WERI-Rb-1 (cell line): ENCODE data around the gene ASB11.

Experiments
- DNase-seq: peaks from one replicate; pipeline ENCODE4 v3.0.0-alpha.2; 2020
- H3K27ac ChIP-seq: fragments of 250-450 bp; sonication (Bioruptor Pico); 2 replicates; pipeline ENCODE4 v1.5.1; 2020; ENCODE audit warnings: mild to moderate bottlenecking, moderate library complexity
- H3K27me3 ChIP-seq: fragments of 250-450 bp; sonication (Bioruptor Pico); 2 replicates; pipeline ENCODE4 v1.5.1; 2021; ENCODE audit warnings: mild to moderate bottlenecking, low read depth, moderate library complexity; ENCODE audit not compliant: insufficient read depth, severe bottlenecking
- H3K36me3 ChIP-seq: fragments of 250-450 bp; sonication (Bioruptor Pico); 2 replicates; pipeline ENCODE4 v1.5.1; 2020; ENCODE audit warnings: mild to moderate bottlenecking, moderate library complexity
- H3K4me3 ChIP-seq: 2 replicates; pipeline ENCODE4 v1.5.1; 2011; ENCODE audit warnings: low read depth, mild to moderate bottlenecking, control low read depth, low read length
- H3K9me3 ChIP-seq: fragments of 250-450 bp; sonication (Bioruptor Pico); 2 replicates; pipeline ENCODE4 v1.5.1; 2021; ENCODE audit warnings: mild to moderate bottlenecking, moderate library complexity; ENCODE audit not compliant: severe bottlenecking
- CTCF ChIP-seq: IDR thresholded peaks from 2 replicates; pipeline ENCODE4 v1.5.1; 2011; ENCODE audit warnings: low read depth, mild to moderate bottlenecking, control low read depth, inconsistent platforms, low read length

Gene ASB11

GRCh38 chrX:15322072-15322471 lies 6.6 kb upstream of the ASB11 start:
- Histone ChIP-seq H3K27ac (no peak overlapping the region), H3K36me3 (no peaks in the 10 kb centered on the region)
- no peak for DNase-seq

GRCh38 chrX:15321447-15321846 lies 6.0 kb upstream of the ASB11 start:
- H3K9me3 ChIP-seq, result no peaks in the 10 kb centered on the region
- no peak overlapping the region for H3K27ac ChIP-seq
- H3K36me3 ChIP-seq, result no peaks in the 10 kb centered on the region
- DNase-seq, result no peak
- no peak for TF ChIP-seq CTCF
- H3K4me3 ChIP-seq, result no peak overlapping the region
- peaks cover 5% of the 10 kb centered on the region for H3K27me3 ChIP-seq

More at GRCh38 chrX:15322072-15322471, 6.6 kb upstream of the ASB11 start:
- no peak for TF ChIP-seq CTCF
- Histone ChIP-seq H3K27me3 (peaks cover 5% of the 10 kb centered on the region), H3K9me3 (no peaks in the 10 kb centered on the region), H3K4me3 (no peak overlapping the region)

- no peak overlapping the region for H3K4me3 ChIP-seq
- peaks cover 3% of the 10 kb centered on the region for H3K27me3 ChIP-seq
- H3K9me3 ChIP-seq, result no peaks in the 10 kb centered on the region
- H3K27ac ChIP-seq, result no peak overlapping the region
- no peaks in the 10 kb centered on the region for H3K36me3 ChIP-seq
- no peak for TF ChIP-seq CTCF
- DNase-seq, result no peak
Measured at GRCh38 chrX:15320297-15320696, 4.9 kb upstream of the ASB11 start.

GRCh38 chrX:15319075-15319474 lies 3.6 kb upstream of the ASB11 start:
- Histone ChIP-seq H3K4me3 (no peak overlapping the region), H3K9me3 (no peaks in the 10 kb centered on the region), H3K27me3 (peaks cover 3% of the 10 kb centered on the region), H3K27ac (no peak overlapping the region), H3K36me3 (no peaks in the 10 kb centered on the region)
- no peak for DNase-seq
- TF ChIP-seq CTCF, result no peak

- Histone ChIP-seq H3K4me3 (no peak overlapping the region), H3K36me3 (no peaks in the 10 kb centered on the region), H3K9me3 (no peaks in the 10 kb centered on the region), H3K27me3 (peaks cover 2% of the 10 kb centered on the region), H3K27ac (no peak overlapping the region)
- DNase-seq, result no peak
- no peak for TF ChIP-seq CTCF
Measured at GRCh38 chrX:15314472-15314871, 968 bp downstream of the ASB11 start.

- no peak for TF ChIP-seq CTCF
- H3K4me3 ChIP-seq, result no peak overlapping the region
- DNase-seq, result no peak
- H3K27me3 ChIP-seq, result peaks cover 10% of the 10 kb centered on the region
- H3K9me3 ChIP-seq, result no peaks in the 10 kb centered on the region
- no peaks in the 10 kb centered on the region for H3K36me3 ChIP-seq
- H3K27ac ChIP-seq, result no peak overlapping the region
Measured at GRCh38 chrX:15311119-15311518, 4.3 kb downstream of the ASB11 start.
